Hematopoietic multipotent progenitor cell treated with erythropoietin and hydrocortisone succinate and interleukin-3 and kit ligand, for 6 days (in vitro differentiated cells): ENCODE results near the gene RNF151.

ENCODE experiments used
- DNase-seq: peaks from one replicate; pipeline ENCODE4 v3.0.0-alpha.2; 2015

RNF151 gene

DNA sequence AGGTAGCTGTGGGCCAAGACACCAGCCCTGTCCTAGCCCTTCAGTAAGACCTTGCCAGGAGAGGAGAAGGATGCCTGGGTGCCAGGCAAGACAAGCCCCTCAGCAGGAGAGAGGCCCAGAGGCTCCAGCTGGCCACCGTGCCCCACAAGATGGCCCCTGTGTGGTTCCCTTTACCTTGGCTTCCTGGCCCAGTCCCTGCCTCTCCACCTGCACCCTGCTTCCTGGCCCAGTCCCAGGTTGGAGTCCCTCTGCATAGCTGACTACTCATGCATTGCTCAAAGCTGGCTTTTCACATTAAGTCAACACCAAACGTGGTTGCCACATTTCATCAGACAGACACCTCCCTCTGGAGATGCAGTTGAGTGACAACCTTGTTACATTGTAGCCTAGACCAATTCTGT lies 27.1 kb downstream of the RNF151 start:
- DNase-seq: no peak

- DNase-seq: no peak
Measured at GRCh38 chr16:1997494-1998359, 31.1 kb downstream of the RNF151 start.

DNA sequence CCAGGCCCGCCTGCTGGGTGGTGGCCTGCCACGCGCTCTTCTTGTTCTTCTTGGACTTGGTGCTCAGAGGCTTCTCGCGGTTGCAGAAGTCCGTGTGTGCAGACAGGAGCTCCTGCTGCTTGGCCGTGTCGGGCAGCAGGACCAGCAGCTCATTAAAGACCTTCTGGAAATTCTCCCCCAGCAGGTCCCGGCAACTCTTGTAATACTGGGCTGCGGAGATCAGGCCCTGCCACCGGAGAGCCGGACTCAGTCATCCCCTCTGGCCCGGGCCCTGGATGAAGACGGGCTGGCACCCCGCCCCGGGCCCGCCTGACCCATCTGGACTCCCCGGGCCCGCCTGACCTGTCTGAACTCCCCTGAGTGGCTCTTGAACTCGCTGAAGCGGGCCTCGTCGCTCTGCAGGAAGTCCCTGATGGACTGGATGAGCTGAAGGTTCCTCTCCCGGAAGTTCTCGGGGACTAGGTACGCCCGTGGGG lies 31.7 kb downstream of the RNF151 start:
- no peak for DNase-seq

DNA sequence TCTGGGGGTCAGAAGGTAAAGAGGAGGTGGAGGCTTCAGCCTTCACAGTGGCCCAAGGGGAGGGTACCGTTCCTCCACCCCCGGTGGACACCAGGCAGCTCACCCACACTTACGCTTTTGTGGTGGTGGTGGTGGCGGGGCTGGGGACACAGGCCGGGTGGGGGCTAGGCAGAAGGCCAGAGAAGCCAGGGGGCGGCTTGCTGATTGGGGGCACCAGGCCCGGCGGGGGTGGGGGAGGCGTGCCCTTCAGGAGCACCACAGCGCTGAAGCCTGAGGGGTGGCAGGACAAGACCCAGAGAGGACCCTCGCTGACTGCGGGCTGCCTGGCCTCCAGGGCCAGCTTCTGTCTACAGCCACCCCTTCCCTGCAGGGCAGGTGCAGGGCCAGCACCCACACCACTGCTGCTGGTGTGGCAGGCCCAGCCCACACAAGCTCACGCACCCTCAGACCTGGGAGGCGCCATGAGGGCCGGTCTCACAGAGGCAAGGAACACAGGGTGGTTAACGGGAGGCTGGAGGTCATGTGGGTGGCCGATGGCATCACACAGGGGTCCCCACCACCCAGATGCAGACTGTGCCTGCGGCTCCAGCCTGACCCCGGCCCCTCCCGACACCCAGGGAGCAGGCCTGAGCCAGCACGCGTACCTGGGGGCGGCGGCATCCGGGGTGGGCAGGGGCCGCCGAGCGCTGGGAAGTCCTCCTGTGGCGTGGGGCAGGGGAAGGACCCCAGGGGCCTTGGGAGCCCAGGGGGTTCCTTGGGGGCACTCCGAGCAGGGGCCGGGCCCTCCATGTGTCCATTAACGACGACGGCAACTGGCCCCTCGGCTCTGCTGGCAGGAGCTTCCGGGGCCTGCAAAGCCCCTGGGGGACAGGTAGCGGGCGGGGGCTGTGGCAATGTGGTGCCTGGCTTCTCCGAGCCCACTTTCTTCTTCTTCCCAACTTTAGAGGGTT lies 32.5 kb downstream of the RNF151 start:
- DNase-seq: no peak

- DNase-seq: no peak
Measured at GRCh38 chr16:1999866-2000514, 33.3 kb downstream of the RNF151 start.

DNA sequence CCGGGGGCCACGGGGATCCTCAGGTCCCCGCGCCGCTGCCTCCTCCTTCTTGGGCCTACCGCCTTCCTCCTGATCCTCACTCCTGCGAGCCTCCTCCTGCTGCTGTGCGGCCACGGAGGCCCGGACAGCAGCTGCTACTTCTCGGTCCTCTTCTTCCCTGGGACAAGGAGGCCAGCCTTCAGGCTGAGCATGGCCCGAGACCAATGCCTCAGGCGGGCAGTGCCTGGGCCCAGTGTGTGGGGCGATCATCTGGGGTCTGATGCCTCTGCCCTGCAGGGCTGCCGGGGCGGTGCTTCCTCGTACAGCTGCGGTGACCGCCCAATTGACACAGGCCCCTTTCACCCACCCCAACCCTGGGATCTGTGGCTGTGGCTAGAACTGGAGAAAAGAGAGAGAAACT lies 34.4 kb downstream of the RNF151 start:
- DNase-seq: no peak

- DNase-seq: no peak
Measured at GRCh38 chr16:2001456-2002355, 35.0 kb downstream of the RNF151 start.

- no peak for DNase-seq
Measured at GRCh38 chr16:2002406-2003230, 36.0 kb downstream of the RNF151 start.

GRCh38 chr16:2003231-2003826 lies 36.7 kb downstream of the RNF151 start:
- no peak for DNase-seq

- DNase-seq: peak; percentile 98
Measured at GRCh38 chr16:2003827-2004641, 37.4 kb downstream of the RNF151 start.

DNA sequence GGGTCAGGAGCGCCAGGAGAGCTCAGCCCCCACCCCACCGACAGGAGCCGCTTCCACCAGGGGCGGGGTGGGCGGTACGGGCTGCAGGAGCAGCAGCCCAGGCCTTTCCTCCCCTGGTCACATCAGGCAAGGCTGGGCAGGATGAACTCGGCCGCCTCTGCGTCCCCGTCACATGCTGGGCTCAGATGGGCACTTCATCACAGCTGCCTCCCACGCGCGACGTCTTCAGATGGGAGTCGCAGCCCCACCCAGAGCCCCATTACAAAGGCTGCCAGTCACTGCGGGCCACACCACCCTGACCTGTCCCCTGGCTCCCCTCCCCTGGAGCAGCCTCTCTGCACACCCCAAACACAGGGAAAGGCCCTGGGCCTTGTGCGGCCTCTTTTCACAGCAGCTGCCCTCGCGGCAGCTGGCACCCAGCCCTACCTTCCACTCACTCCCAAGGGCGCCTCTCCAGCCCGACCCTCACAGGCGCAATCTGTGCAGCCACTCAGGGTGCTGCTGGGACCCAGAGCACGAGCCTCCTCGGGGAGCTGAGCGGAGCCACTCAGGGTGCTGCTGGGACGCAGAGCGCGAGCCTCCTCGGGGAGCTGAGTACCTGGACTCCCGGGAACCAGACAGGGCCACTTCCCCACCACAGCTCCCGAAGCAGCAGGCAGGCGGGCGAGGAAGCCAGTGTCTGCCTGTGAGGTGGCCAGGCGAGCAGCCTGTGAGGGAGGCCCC lies 38.3 kb downstream of the RNF151 start:
- no peak for DNase-seq

DNA sequence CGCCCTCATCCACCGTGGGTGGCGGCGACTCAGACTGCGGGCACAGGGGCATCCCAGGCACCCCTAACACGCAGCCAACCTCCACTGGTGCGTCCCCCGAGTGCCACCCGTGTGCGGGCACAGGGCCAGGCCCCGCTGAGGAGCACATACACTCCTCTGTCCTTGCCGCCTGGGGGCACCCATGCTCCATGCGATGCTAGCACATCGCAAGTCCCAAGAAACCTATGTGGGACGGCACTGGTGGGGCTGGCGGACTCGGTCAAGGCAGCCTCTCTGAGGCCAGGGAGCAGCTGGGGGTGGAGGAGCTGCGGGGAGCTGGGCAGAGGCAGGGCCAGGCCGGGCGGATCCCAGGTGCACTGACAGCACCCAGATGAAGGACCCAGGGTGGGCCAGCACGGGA lies 39.0 kb downstream of the RNF151 start:
- peak; percentile 87 for DNase-seq

GRCh38 chr16:2006317-2006716 lies 39.7 kb downstream of the RNF151 start:
- no peak for DNase-seq

DNA sequence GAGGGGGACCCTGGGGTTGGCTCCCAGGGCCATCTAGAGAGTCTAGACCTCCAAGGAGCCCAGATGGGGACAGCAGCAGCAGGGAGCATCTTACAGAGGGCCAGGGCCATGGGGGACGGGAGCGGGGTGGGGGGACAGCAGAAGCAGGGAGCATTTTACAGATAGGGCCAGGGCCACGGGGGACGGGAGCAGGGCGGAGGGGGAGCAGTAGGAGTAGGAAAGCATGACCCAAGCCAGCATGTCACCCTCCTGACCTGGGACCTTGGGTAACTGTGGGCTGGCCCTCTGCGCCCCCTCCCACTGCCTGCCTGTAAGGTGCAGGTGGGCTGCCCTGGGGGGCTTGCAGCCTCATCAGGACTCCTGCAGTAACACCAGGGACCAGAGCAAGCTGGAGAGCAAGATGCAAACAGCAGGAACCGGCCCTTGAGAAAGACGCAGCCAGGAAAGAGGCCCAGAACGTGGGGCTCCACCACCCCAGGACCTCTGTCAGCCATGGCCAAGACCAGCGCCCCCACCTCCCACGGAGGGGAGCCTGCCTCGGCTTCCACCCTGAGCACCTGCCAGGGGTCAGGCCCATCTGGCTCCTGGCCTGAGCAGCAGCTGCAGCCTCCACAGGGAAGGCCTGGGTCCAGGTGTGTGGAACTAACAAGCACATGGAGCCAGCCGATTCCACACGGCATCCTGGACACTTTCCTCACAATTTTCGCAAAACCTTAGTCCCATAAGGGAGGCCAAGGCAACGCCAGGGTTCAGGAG lies 40.6 kb downstream of the RNF151 start:
- DNase-seq: no peak

GRCh38 chr16:2008009-2008526 lies 41.4 kb downstream of the RNF151 start:
- DNase-seq: peak; percentile 85

GRCh38 chr16:2008631-2009163 lies 42.0 kb downstream of the RNF151 start:
- peak; percentile 56 for DNase-seq

- DNase-seq: no peak
Measured at GRCh38 chr16:2009164-2009711, 42.6 kb downstream of the RNF151 start.
